Measurements from ENCODE around the gene IFI27L2.

The IFI27L2 gene

GRCh38 chr14:94093418-94093817 lies 36.0 kb downstream of the IFI27L2 start:
- in situ Hi-C loops (cut with MboI; ENCODE audit: low sequenced_read_pairs, unreplicated experiment) = no loop called here
- DNase-seq (ENCODE audit: low spot score) = no peak
- TF ChIP-seq CTCF (IDR thresholded peaks at IDR 0.05; ENCODE audit: borderline replicate concordance, control extremely low read depth, extremely low read depth, insufficient read depth, missing control alignments) = no peak

- TF ChIP-seq CTCF (IDR thresholded peaks at IDR 0.05; ENCODE audit: borderline replicate concordance, control extremely low read depth, extremely low read depth, insufficient read depth, missing control alignments) = no peak
- in situ Hi-C loops (cut with MboI; ENCODE audit: low sequenced_read_pairs, unreplicated experiment) = no loop called here
- no peak for DNase-seq (ENCODE audit: low spot score)
Measured at GRCh38 chr14:94089479-94089878, 39.9 kb downstream of the IFI27L2 start.

GRCh38 chr14:94088516-94088915 lies 40.9 kb downstream of the IFI27L2 start:
- in situ Hi-C loops (cut with MboI; ENCODE audit: low sequenced_read_pairs, unreplicated experiment) = no loop called here
- no peak for DNase-seq (ENCODE audit: low spot score)
- TF ChIP-seq CTCF (IDR thresholded peaks at IDR 0.05; ENCODE audit: borderline replicate concordance, control extremely low read depth, extremely low read depth, insufficient read depth, missing control alignments) = no peak

GRCh38 chr14:94087891-94088290 lies 41.5 kb downstream of the IFI27L2 start:
- no peak for DNase-seq (ENCODE audit: low spot score)
- no peak for TF ChIP-seq CTCF (IDR thresholded peaks at IDR 0.05; ENCODE audit: borderline replicate concordance, control extremely low read depth, extremely low read depth, insufficient read depth, missing control alignments)
- in situ Hi-C loops (cut with MboI; ENCODE audit: low sequenced_read_pairs, unreplicated experiment) = no loop called here

GRCh38 chr14:94081386-94081820 lies 48.0 kb downstream of the IFI27L2 start:
- in situ Hi-C loops (cut with MboI; ENCODE audit: low sequenced_read_pairs, unreplicated experiment) = no loop called here
- no peak for TF ChIP-seq CTCF (IDR thresholded peaks at IDR 0.05; ENCODE audit: borderline replicate concordance, control extremely low read depth, extremely low read depth, insufficient read depth, missing control alignments)
- no peak for DNase-seq (ENCODE audit: low spot score)

GRCh38 chr14:94080621-94081385 lies 48.6 kb downstream of the IFI27L2 start, which contains the start of the genes DDX24 and IFI27L1:
TSS of gene DDX24 (minus strand) at chr14:94081202. CDS start at chr14:94079742, 1,460 bp downstream.
TSS of gene IFI27L1 (plus strand) at chr14:94081310. CDS start at chr14:94096938, 15,628 bp downstream.
- in situ Hi-C loops (cut with MboI; ENCODE audit: low sequenced_read_pairs, unreplicated experiment) = no loop called here
- no peak for TF ChIP-seq CTCF (IDR thresholded peaks at IDR 0.05; ENCODE audit: borderline replicate concordance, control extremely low read depth, extremely low read depth, insufficient read depth, missing control alignments)

More at GRCh38 chr14:94080621-94081385, 48.6 kb downstream of the IFI27L2 start, which contains the start of the genes DDX24 and IFI27L1:
- peak; percentile 98 for DNase-seq (ENCODE audit: low spot score)

Measured in GM13976 (cell line).